WTC11 (cell line): Measurements from ENCODE around the gene ZNF397. TPM values are rescaled to one million over a fixed set of nuclear protein-coding genes. Genes with fewer than 3 reads are reported as not detected.
A peak's percentile ranks its signal among the peaks of the same experiment; 100 is the strongest.

Experiments used
- ARID4B ChIP-seq: sonication (generic); formaldehyde crosslinking; IDR thresholded peaks from 2 replicates; pipeline ENCODE4 v1.8.0; 2023; ENCODE audit warnings: missing genetic modification reagents, mild to moderate bottlenecking, borderline replicate concordance
- CBFB ChIP-seq: sonication (generic); formaldehyde crosslinking; IDR thresholded peaks from 2 replicates; pipeline ENCODE4 v1.8.1; 2022; ENCODE audit warnings: mild to moderate bottlenecking, low read depth, missing genetic modification reagents
- CREM ChIP-seq: sonication (generic); formaldehyde crosslinking; IDR thresholded peaks from 2 replicates; pipeline ENCODE4 v1.8.1; 2022; ENCODE audit warnings: mild to moderate bottlenecking, missing genetic modification reagents, moderate library complexity
- ELF4 ChIP-seq: sonication (generic); formaldehyde crosslinking; IDR thresholded peaks from 2 replicates; pipeline ENCODE4 v1.8.1; 2022; ENCODE audit warnings: low read depth, mild to moderate bottlenecking, moderate library complexity, missing genetic modification reagents
- FOXP1 ChIP-seq: sonication (generic); formaldehyde crosslinking; IDR thresholded peaks from 2 replicates; pipeline ENCODE4 v1.8.0; 2022; ENCODE audit warnings: missing genetic modification reagents, mild to moderate bottlenecking, moderate library complexity, borderline replicate concordance
- GABPB1 ChIP-seq: sonication (generic); formaldehyde crosslinking; IDR thresholded peaks from 2 replicates; pipeline ENCODE4 v1.8.1; 2023; ENCODE audit warnings: mild to moderate bottlenecking, missing genetic modification reagents
- GRHL2 ChIP-seq: fragments of 250-450 bp; sonication (Bioruptor Pico); IDR thresholded peaks from 2 replicates; pipeline ENCODE4 v1.8.0; 2022; ENCODE audit warnings: mild to moderate bottlenecking, moderate library complexity; ENCODE audit not compliant: insufficient replicate concordance, severe bottlenecking
- HMGA2 ChIP-seq: fragments of 250-450 bp; sonication (Bioruptor Pico); IDR thresholded peaks from 2 replicates; pipeline ENCODE4 v1.4.0; 2021; ENCODE audit warnings: mild to moderate bottlenecking, moderate library complexity
- IRF2 ChIP-seq: sonication (generic); formaldehyde crosslinking; IDR thresholded peaks from 2 replicates; pipeline ENCODE4 v1.8.0; 2022; ENCODE audit warnings: low read depth, missing genetic modification reagents, borderline replicate concordance
- KAT7 ChIP-seq: sonication (generic); formaldehyde crosslinking; IDR thresholded peaks from 2 replicates; pipeline ENCODE4 v1.8.1; 2023; ENCODE audit warnings: missing genetic modification reagents, mild to moderate bottlenecking, borderline replicate concordance
- MXD4 ChIP-seq: fragments of 250-450 bp; sonication (Bioruptor Pico); IDR thresholded peaks from 2 replicates; pipeline ENCODE4 v1.8.0; 2021; ENCODE audit warnings: mild to moderate bottlenecking, moderate library complexity, borderline replicate concordance
- NFE2L1 ChIP-seq: sonication (generic); formaldehyde crosslinking; IDR thresholded peaks from 2 replicates; pipeline ENCODE4 v1.8.1; 2023; ENCODE audit warnings: missing genetic modification reagents
- NR1H2 ChIP-seq: sonication (generic); formaldehyde crosslinking; IDR thresholded peaks from 2 replicates; pipeline ENCODE4 v1.9.0; 2021; ENCODE audit warnings: mild to moderate bottlenecking, moderate library complexity, missing genetic modification reagents
- NR2C2 ChIP-seq: sonication (generic); formaldehyde crosslinking; IDR thresholded peaks from 2 replicates; pipeline ENCODE4 v1.8.0; 2022; ENCODE audit warnings: mild to moderate bottlenecking, missing genetic modification reagents
- PRRX2 ChIP-seq: fragments of 250-450 bp; sonication (Bioruptor Pico); IDR thresholded peaks from 2 replicates; pipeline ENCODE4 v1.8.0; 2021; ENCODE audit warnings: mild to moderate bottlenecking
- RORB ChIP-seq: fragments of 250-450 bp; sonication (Bioruptor Pico); IDR thresholded peaks from 2 replicates; pipeline ENCODE4 v1.9.0; 2021; ENCODE audit warnings: mild to moderate bottlenecking
- TCF7 ChIP-seq: sonication (generic); formaldehyde crosslinking; IDR thresholded peaks from 2 replicates; pipeline ENCODE4 v1.8.0; 2022; ENCODE audit warnings: mild to moderate bottlenecking, low read depth, missing genetic modification reagents, moderate library complexity
- TEAD1 ChIP-seq: sonication (generic); formaldehyde crosslinking; IDR thresholded peaks from 2 replicates; pipeline ENCODE4 v1.8.0; 2022; ENCODE audit warnings: mild to moderate bottlenecking, missing genetic modification reagents
- TP53 ChIP-seq: sonication (generic); formaldehyde crosslinking; IDR thresholded peaks from 2 replicates; pipeline ENCODE4 v1.8.1; 2023; ENCODE audit warnings: mild to moderate bottlenecking, missing genetic modification reagents
- ZBTB21 ChIP-seq: sonication (generic); formaldehyde crosslinking; IDR thresholded peaks from 2 replicates; pipeline ENCODE4 v1.8.1; 2023; ENCODE audit warnings: mild to moderate bottlenecking, missing genetic modification reagents, borderline replicate concordance
- ZNF232 ChIP-seq: sonication (generic); formaldehyde crosslinking; IDR thresholded peaks from 2 replicates; pipeline ENCODE4 v1.8.0; 2022; ENCODE audit warnings: mild to moderate bottlenecking, missing genetic modification reagents
- ZNF317 ChIP-seq: sonication (generic); formaldehyde crosslinking; IDR thresholded peaks from 2 replicates; pipeline ENCODE4 v1.8.1; 2023; ENCODE audit warnings: low read depth, mild to moderate bottlenecking, moderate library complexity, missing genetic modification reagents, borderline replicate concordance
- ZSCAN18 ChIP-seq: fragments of 250-450 bp; sonication (Bioruptor Pico); IDR thresholded peaks from 2 replicates; pipeline ENCODE4 v2.1.2; 2022; ENCODE audit warnings: mild to moderate bottlenecking, moderate library complexity
- total RNA-seq: library from RNA; stranded (reverse); gene quantifications from 3 replicates; pipeline ENCODE4 v1.2.3, GENCODE V29; 2021
- TF ChIP-seq, protein P1 (sequence below): fragments of 200-600 bp; IDR thresholded peaks from 2 replicates; pipeline ENCODE4 v1.8.0; 2022; ENCODE audit warnings: antibody characterized with exemption
- TF ChIP-seq, protein P2 (sequence below): sonication (generic); formaldehyde crosslinking; IDR thresholded peaks from 2 replicates; pipeline ENCODE4 v1.8.1; 2023; ENCODE audit warnings: mild to moderate bottlenecking, missing genetic modification reagents, moderate library complexity
- TF ChIP-seq, protein P3 (sequence below): sonication (generic); formaldehyde crosslinking; IDR thresholded peaks from 2 replicates; pipeline ENCODE4 v1.8.0; 2022; ENCODE audit warnings: mild to moderate bottlenecking, missing genetic modification reagents
- TF ChIP-seq, protein P4 (sequence below): sonication (generic); formaldehyde crosslinking; IDR thresholded peaks from 2 replicates; pipeline ENCODE4 v1.8.1; 2023; ENCODE audit warnings: mild to moderate bottlenecking, missing genetic modification reagents, moderate library complexity
- TF ChIP-seq, protein P5 (sequence below): sonication (generic); formaldehyde crosslinking; IDR thresholded peaks from 2 replicates; pipeline ENCODE4 v1.8.0; 2023; ENCODE audit warnings: missing genetic modification reagents

Gene ZNF397
- total RNA-seq, 1 experiment from 2014 or later = 44.0 TPM

- TF ChIP-seq, protein P1, sequence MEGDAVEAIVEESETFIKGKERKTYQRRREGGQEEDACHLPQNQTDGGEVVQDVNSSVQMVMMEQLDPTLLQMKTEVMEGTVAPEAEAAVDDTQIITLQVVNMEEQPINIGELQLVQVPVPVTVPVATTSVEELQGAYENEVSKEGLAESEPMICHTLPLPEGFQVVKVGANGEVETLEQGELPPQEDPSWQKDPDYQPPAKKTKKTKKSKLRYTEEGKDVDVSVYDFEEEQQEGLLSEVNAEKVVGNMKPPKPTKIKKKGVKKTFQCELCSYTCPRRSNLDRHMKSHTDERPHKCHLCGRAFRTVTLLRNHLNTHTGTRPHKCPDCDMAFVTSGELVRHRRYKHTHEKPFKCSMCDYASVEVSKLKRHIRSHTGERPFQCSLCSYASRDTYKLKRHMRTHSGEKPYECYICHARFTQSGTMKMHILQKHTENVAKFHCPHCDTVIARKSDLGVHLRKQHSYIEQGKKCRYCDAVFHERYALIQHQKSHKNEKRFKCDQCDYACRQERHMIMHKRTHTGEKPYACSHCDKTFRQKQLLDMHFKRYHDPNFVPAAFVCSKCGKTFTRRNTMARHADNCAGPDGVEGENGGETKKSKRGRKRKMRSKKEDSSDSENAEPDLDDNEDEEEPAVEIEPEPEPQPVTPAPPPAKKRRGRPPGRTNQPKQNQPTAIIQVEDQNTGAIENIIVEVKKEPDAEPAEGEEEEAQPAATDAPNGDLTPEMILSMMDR = no peak
- TF ChIP-seq PRRX2 (CRISPR knock-in tag) = no peak
- no peak for TF ChIP-seq ZNF317 (CRISPR knock-in tag)
- no peak for TF ChIP-seq GRHL2 (CRISPR knock-in tag)
- 0 out of 2 replicates have a peak, but pooled peaks have one; percentile 53 for TF ChIP-seq NFE2L1 (CRISPR knock-in tag)
- no peak for TF ChIP-seq MXD4 (CRISPR knock-in tag)
- no peak for TF ChIP-seq NR2C2 (CRISPR knock-in tag)
- 0 out of 2 replicates have a peak, but pooled peaks have one; percentile 54 for TF ChIP-seq CREM (CRISPR knock-in tag)
- peak; percentile 61; the same call in 1 of the 2 replicates for TF ChIP-seq GABPB1
- 0 out of 2 replicates have a peak, but pooled peaks have one; percentile 28 for TF ChIP-seq ZBTB21 (CRISPR knock-in tag)
- TF ChIP-seq NR1H2 (CRISPR knock-in tag) = no peak; the same call in 1 of the 2 replicates
- TF ChIP-seq, protein P2, sequence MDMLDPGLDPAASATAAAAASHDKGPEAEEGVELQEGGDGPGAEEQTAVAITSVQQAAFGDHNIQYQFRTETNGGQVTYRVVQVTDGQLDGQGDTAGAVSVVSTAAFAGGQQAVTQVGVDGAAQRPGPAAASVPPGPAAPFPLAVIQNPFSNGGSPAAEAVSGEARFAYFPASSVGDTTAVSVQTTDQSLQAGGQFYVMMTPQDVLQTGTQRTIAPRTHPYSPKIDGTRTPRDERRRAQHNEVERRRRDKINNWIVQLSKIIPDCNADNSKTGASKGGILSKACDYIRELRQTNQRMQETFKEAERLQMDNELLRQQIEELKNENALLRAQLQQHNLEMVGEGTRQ (CRISPR knock-in tag) = peak; percentile 40; the same call in 1 of the 2 replicates
- no peak; the same call in 1 of the 2 replicates for TF ChIP-seq HMGA2 (CRISPR knock-in tag)
- TF ChIP-seq TEAD1 = peak; percentile 92
- no peak for TF ChIP-seq ELF4 (CRISPR knock-in tag)
- TF ChIP-seq, protein P3, sequence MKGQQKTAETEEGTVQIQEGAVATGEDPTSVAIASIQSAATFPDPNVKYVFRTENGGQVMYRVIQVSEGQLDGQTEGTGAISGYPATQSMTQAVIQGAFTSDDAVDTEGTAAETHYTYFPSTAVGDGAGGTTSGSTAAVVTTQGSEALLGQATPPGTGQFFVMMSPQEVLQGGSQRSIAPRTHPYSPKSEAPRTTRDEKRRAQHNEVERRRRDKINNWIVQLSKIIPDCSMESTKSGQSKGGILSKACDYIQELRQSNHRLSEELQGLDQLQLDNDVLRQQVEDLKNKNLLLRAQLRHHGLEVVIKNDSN (CRISPR knock-in tag) = 0 out of 2 replicates have a peak, but pooled peaks have one; percentile 37
- TF ChIP-seq, protein P4, sequence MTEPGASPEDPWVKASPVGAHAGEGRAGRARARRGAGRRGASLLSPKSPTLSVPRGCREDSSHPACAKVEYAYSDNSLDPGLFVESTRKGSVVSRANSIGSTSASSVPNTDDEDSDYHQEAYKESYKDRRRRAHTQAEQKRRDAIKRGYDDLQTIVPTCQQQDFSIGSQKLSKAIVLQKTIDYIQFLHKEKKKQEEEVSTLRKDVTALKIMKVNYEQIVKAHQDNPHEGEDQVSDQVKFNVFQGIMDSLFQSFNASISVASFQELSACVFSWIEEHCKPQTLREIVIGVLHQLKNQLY (CRISPR knock-in tag) = no peak
- peak; percentile 44; the same call in 1 of the 2 replicates for TF ChIP-seq ARID4B (CRISPR knock-in tag)
- TF ChIP-seq TP53 (CRISPR knock-in tag) = no peak
- TF ChIP-seq CBFB = no peak
- TF ChIP-seq, protein P5, sequence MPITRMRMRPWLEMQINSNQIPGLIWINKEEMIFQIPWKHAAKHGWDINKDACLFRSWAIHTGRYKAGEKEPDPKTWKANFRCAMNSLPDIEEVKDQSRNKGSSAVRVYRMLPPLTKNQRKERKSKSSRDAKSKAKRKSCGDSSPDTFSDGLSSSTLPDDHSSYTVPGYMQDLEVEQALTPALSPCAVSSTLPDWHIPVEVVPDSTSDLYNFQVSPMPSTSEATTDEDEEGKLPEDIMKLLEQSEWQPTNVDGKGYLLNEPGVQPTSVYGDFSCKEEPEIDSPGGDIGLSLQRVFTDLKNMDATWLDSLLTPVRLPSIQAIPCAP = peak; percentile 83; the same call in 1 of the 2 replicates
- no peak for TF ChIP-seq ZSCAN18 (CRISPR knock-in tag)
- TF ChIP-seq KAT7 = peak; percentile 95; the same call in 1 of the 2 replicates
- peak; percentile 74; the same call in 1 of the 2 replicates for TF ChIP-seq FOXP1 (CRISPR knock-in tag)
- no peak for TF ChIP-seq IRF2 (CRISPR knock-in tag)
- TF ChIP-seq RORB (CRISPR knock-in tag) = no peak
- no peak; the same call in 1 of the 2 replicates for TF ChIP-seq TCF7 (CRISPR knock-in tag)
- TF ChIP-seq ZNF232 (CRISPR knock-in tag) = peak; percentile 59; the same call in 1 of the 2 replicates
Observed at GRCh38 chr18:35290094-35290735, 49.4 kb downstream of the ZNF397 start, which contains the start of gene ZSCAN30 (continued).
